WTC11 (cell line): Measurements from ENCODE around the gene ADAMTS2. TPM values are rescaled to one million over a fixed set of nuclear protein-coding genes. Genes with fewer than 3 reads are reported as not detected.
A peak's percentile ranks its signal among the peaks of the same experiment; 100 is the strongest.

Experiments
- ATAC-seq: fragments of 200-7000 bp; cut with Tn5 transposase; 2 replicates; pipeline ENCODE4 v1.10.0; 2021; ENCODE audit warnings: mild to moderate bottlenecking, moderate library complexity
- CTCF ChIA-PET: fragments of 300-600 bp; sonication (Branson Sonifier 250); formaldehyde crosslinking; loops from one replicate; lab custom pipeline; 2021; ENCODE audit warnings: antibody characterized with exemption; lab: Charles Lee
- POLR2A ChIA-PET: fragments of 350-600 bp; sonication (Branson Sonifier 250); formaldehyde crosslinking; loops from one replicate; lab custom pipeline; 2021; ENCODE audit warnings: antibody characterized with exemption; lab: Charles Lee
- DNase-seq: peaks from one replicate; pipeline ENCODE4 v3.0.0; 2021; ENCODE audit warnings: low spot score
- H3K27ac Mint-ChIP-seq: 2 replicates; pipeline ENCODE4 v1.8.0; 2021; ENCODE audit warnings: mixed read lengths
- H3K27me3 Mint-ChIP-seq: 2 replicates; pipeline ENCODE4 v1.8.0; 2021; ENCODE audit warnings: low read depth, mild to moderate bottlenecking, moderate library complexity, mixed read lengths
- H3K36me3 Mint-ChIP-seq: 2 replicates; pipeline ENCODE4 v1.8.0; 2021; ENCODE audit warnings: mixed read lengths
- H3K4me1 Mint-ChIP-seq: 2 replicates; pipeline ENCODE4 v1.8.0; 2022; ENCODE audit warnings: mixed read lengths
- H3K4me3 Mint-ChIP-seq: 2 replicates; pipeline ENCODE4 v1.8.0; 2021; ENCODE audit warnings: mild to moderate bottlenecking, moderate library complexity, mixed read lengths
- H3K9me3 Mint-ChIP-seq: 2 replicates; pipeline ENCODE4 v1.8.0; 2021; ENCODE audit warnings: mixed read lengths
- GTF2I ChIP-seq: fragments of 250-450 bp; sonication (Bioruptor Pico); conservative IDR thresholded peaks from 2 replicates; pipeline ENCODE4 v1.4.0; 2021; ENCODE audit warnings: mild to moderate bottlenecking
- HMGA2 ChIP-seq: fragments of 250-450 bp; sonication (Bioruptor Pico); IDR thresholded peaks from 2 replicates; pipeline ENCODE4 v1.4.0; 2021; ENCODE audit warnings: mild to moderate bottlenecking, moderate library complexity
- IRF2 ChIP-seq: sonication (generic); formaldehyde crosslinking; IDR thresholded peaks from 2 replicates; pipeline ENCODE4 v1.8.0; 2022; ENCODE audit warnings: low read depth, missing genetic modification reagents, borderline replicate concordance
- JUN ChIP-seq: sonication (generic); formaldehyde crosslinking; IDR thresholded peaks from 2 replicates; pipeline ENCODE4 v1.8.0; 2023; ENCODE audit warnings: mild to moderate bottlenecking, missing genetic modification reagents
- MYBL2 ChIP-seq: sonication (generic); formaldehyde crosslinking; IDR thresholded peaks from 2 replicates; pipeline ENCODE4 v1.8.1; 2023; ENCODE audit warnings: mild to moderate bottlenecking, moderate library complexity, missing genetic modification reagents
- NFE2L1 ChIP-seq: sonication (generic); formaldehyde crosslinking; IDR thresholded peaks from 2 replicates; pipeline ENCODE4 v1.8.1; 2023; ENCODE audit warnings: missing genetic modification reagents
- RORB ChIP-seq: fragments of 250-450 bp; sonication (Bioruptor Pico); IDR thresholded peaks from 2 replicates; pipeline ENCODE4 v1.9.0; 2021; ENCODE audit warnings: mild to moderate bottlenecking
- TP53 ChIP-seq: sonication (generic); formaldehyde crosslinking; IDR thresholded peaks from 2 replicates; pipeline ENCODE4 v1.8.1; 2023; ENCODE audit warnings: mild to moderate bottlenecking, missing genetic modification reagents
- ZNF121 ChIP-seq: sonication (generic); formaldehyde crosslinking; IDR thresholded peaks from 2 replicates; pipeline ENCODE4 v1.8.0; 2023; ENCODE audit warnings: missing genetic modification reagents
- ZNF317 ChIP-seq: sonication (generic); formaldehyde crosslinking; IDR thresholded peaks from 2 replicates; pipeline ENCODE4 v1.8.1; 2023; ENCODE audit warnings: low read depth, mild to moderate bottlenecking, moderate library complexity, missing genetic modification reagents, borderline replicate concordance
- ZNF396 ChIP-seq: fragments of 250-450 bp; sonication (Bioruptor Pico); IDR thresholded peaks from 2 replicates; pipeline ENCODE4 v1.8.0; 2021; ENCODE audit warnings: mild to moderate bottlenecking, moderate library complexity, borderline replicate concordance
- ZNF423 ChIP-seq: fragments of 250-450 bp; sonication (Bioruptor Pico); IDR thresholded peaks from 2 replicates; pipeline ENCODE4 v2.1.2; 2022; ENCODE audit warnings: mild to moderate bottlenecking, moderate library complexity
- total RNA-seq: library from RNA; stranded (reverse); gene quantifications from 3 replicates; pipeline ENCODE4 v1.2.3, GENCODE V29; 2021
- TF ChIP-seq, protein P1 (sequence below): sonication (generic); formaldehyde crosslinking; IDR thresholded peaks from 2 replicates; pipeline ENCODE4 v1.8.0; 2023; ENCODE audit warnings: mild to moderate bottlenecking, missing genetic modification reagents
- TF ChIP-seq, protein P2 (sequence below): sonication (generic); formaldehyde crosslinking; IDR thresholded peaks from 2 replicates; pipeline ENCODE4 v1.8.1; 2023; ENCODE audit warnings: mild to moderate bottlenecking, missing genetic modification reagents
- TF ChIP-seq, protein P3 (sequence below): sonication (generic); formaldehyde crosslinking; IDR thresholded peaks from 2 replicates; pipeline ENCODE4 v1.8.1; 2023; ENCODE audit warnings: mild to moderate bottlenecking, missing genetic modification reagents, moderate library complexity
- TF ChIP-seq, protein P4 (sequence below): fragments of 250-450 bp; sonication (Bioruptor Pico); IDR thresholded peaks from 2 replicates; pipeline ENCODE4 v1.9.0; 2021; ENCODE audit warnings: mild to moderate bottlenecking
- TF ChIP-seq, protein P5 (sequence below): sonication (generic); formaldehyde crosslinking; IDR thresholded peaks from 2 replicates; pipeline ENCODE4 v1.8.0; 2022; ENCODE audit warnings: missing genetic modification reagents

The ADAMTS2 gene
- total RNA-seq, 1 experiment from 2014 or later = 11.2 TPM

DNA sequence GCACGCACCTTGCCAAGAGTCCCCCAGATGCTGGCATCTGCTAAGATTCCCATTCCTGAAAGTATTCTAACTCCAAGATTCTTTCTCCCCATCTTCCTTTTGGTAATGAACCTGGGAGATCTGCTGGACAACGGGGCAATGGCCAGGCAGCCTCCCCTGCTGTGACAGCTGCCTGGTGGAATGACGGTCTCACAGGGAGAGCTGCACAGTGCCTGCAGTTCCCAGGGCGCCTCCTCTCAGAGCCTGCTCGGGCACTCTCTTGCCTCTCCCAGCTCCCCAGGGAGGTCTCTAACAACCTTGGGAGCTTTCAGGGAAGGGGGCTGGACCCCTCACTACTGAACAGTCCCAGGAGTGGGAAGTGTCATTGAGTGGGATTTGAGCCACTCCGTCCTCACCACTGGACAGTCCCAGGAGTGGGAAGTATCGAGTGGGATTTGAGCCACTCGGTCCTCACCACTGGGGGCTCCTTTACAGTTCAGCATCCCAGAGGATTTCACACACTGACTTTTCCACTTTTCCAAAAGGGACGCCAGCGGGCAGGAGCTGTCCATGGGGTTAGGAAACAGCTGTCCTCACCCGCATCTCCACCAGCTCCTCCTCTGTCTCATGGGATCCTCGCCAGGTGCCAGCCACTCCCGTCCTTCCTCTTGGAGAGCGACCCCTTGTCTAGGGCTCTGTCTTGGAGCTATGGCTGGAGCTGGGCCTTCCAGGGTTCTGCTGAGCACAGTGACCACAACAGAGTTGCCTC lies 65.7 kb downstream of the ADAMTS2 start:
- H3K27me3 Mint-ChIP-seq = no peaks in the 10 kb centered on the region
- no peak overlapping the region for H3K4me3 Mint-ChIP-seq
- ATAC-seq (no peak), DNase-seq (no peak)
- ChIA-PET CTCF (interaction anchor here (1.0 to 1.5 kb wide), 4 partner anchors 13 to 35 kb away, joined by 3 to 4 read pairs (median 4); no protein-coding TSS in a partner anchor), POLR2A (no interaction called here)
- TF ChIP-seq JUN (CRISPR knock-in tag) (no peak), RORB (CRISPR knock-in tag) (no peak), HMGA2 (CRISPR knock-in tag) (no peak), ZNF121 (CRISPR knock-in tag) (no peak), ZNF317 (CRISPR knock-in tag) (no peak), TP53 (CRISPR knock-in tag) (no peak), ZNF396 (CRISPR knock-in tag) (no peak)
- TF ChIP-seq, protein P1, sequence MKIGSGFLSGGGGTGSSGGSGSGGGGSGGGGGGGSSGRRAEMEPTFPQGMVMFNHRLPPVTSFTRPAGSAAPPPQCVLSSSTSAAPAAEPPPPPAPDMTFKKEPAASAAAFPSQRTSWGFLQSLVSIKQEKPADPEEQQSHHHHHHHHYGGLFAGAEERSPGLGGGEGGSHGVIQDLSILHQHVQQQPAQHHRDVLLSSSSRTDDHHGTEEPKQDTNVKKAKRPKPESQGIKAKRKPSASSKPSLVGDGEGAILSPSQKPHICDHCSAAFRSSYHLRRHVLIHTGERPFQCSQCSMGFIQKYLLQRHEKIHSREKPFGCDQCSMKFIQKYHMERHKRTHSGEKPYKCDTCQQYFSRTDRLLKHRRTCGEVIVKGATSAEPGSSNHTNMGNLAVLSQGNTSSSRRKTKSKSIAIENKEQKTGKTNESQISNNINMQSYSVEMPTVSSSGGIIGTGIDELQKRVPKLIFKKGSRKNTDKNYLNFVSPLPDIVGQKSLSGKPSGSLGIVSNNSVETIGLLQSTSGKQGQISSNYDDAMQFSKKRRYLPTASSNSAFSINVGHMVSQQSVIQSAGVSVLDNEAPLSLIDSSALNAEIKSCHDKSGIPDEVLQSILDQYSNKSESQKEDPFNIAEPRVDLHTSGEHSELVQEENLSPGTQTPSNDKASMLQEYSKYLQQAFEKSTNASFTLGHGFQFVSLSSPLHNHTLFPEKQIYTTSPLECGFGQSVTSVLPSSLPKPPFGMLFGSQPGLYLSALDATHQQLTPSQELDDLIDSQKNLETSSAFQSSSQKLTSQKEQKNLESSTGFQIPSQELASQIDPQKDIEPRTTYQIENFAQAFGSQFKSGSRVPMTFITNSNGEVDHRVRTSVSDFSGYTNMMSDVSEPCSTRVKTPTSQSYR (CRISPR knock-in tag) = no peak
- TF ChIP-seq, protein P2, sequence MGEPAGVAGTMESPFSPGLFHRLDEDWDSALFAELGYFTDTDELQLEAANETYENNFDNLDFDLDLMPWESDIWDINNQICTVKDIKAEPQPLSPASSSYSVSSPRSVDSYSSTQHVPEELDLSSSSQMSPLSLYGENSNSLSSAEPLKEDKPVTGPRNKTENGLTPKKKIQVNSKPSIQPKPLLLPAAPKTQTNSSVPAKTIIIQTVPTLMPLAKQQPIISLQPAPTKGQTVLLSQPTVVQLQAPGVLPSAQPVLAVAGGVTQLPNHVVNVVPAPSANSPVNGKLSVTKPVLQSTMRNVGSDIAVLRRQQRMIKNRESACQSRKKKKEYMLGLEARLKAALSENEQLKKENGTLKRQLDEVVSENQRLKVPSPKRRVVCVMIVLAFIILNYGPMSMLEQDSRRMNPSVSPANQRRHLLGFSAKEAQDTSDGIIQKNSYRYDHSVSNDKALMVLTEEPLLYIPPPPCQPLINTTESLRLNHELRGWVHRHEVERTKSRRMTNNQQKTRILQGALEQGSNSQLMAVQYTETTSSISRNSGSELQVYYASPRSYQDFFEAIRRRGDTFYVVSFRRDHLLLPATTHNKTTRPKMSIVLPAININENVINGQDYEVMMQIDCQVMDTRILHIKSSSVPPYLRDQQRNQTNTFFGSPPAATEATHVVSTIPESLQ (CRISPR knock-in tag) = no peak
- TF ChIP-seq, protein P3, sequence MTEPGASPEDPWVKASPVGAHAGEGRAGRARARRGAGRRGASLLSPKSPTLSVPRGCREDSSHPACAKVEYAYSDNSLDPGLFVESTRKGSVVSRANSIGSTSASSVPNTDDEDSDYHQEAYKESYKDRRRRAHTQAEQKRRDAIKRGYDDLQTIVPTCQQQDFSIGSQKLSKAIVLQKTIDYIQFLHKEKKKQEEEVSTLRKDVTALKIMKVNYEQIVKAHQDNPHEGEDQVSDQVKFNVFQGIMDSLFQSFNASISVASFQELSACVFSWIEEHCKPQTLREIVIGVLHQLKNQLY (CRISPR knock-in tag) = no peak
- 0 out of 2 replicates have a peak overlapping the region, but pooled peaks have one; percentile 79 for H3K27ac Mint-ChIP-seq
- peaks cover 8% of the 10 kb centered on the region for H3K9me3 Mint-ChIP-seq
- 0 out of 2 replicates have a peak, but pooled peaks cover 8% of the 10 kb centered on the region for H3K4me1 Mint-ChIP-seq
- no peaks in the 10 kb centered on the region for H3K36me3 Mint-ChIP-seq

DNA sequence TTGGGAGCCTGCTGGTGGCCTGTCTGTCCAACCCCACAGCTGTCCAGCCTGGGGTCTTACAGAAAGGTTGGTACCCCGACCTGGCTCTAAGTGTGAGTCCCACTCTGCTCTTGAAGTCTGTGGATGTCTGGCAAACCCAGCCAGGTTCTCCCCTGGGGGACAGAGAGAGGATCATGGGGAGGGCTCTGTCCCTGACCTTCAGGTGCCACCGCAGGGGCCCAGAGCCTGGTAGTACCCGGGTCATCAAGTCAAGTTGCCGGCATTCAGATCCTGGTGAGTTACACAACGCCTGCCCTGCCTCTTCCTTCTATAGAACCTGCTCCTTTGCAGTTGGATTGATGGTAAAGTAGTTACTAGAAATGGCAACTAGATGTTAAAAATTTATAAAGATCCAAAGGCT lies 66.7 kb downstream of the ADAMTS2 start:
- ATAC-seq = peak; percentile 24; the same call in 1 of the 2 replicates
- no peaks in the 10 kb centered on the region for H3K36me3 Mint-ChIP-seq
- no peak for DNase-seq
- ChIA-PET CTCF (interaction anchor here (0.6 to 1.5 kb wide), 3 partner anchors 12 to 394 kb away, joined by 3 to 5 read pairs (median 4); no protein-coding TSS in a partner anchor), POLR2A (no interaction called here)
- TF ChIP-seq, protein P4, sequence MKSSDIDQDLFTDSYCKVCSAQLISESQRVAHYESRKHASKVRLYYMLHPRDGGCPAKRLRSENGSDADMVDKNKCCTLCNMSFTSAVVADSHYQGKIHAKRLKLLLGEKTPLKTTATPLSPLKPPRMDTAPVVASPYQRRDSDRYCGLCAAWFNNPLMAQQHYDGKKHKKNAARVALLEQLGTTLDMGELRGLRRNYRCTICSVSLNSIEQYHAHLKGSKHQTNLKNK (CRISPR knock-in tag) = no peak
- peak; percentile 66 for TF ChIP-seq ZNF423 (CRISPR knock-in tag)
- no peak for TF ChIP-seq IRF2 (CRISPR knock-in tag)
- no peak for TF ChIP-seq GTF2I (CRISPR knock-in tag)
- TF ChIP-seq ZNF317 (CRISPR knock-in tag) = no peak
- H3K27me3 Mint-ChIP-seq = no peaks in the 10 kb centered on the region
- H3K9me3 Mint-ChIP-seq = peaks cover 8% of the 10 kb centered on the region
- peak overlapping the region; percentile 24 for H3K27ac Mint-ChIP-seq
- 0 out of 2 replicates have a peak, but pooled peaks cover 8% of the 10 kb centered on the region for H3K4me1 Mint-ChIP-seq
- no peak overlapping the region for H3K4me3 Mint-ChIP-seq

DNA sequence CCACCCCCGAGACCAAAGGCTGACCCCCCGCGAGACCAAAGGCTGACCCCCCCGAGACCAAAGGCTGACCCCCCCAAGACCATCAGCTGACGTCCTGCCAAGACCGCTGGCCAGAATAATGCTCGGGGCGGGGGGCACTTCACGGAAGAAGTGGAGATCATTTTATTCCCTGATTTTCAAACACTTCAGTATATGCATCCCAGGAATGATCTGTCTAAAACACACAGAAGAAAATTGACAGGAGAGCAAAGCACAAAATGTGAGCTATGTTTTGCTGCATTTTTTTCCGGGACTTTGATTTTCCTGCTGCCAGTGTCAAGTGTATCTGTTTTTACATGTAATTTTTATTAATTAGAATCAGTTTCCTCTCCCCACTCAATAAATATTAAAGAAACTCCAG lies 67.1 kb downstream of the ADAMTS2 start:
- 0 out of 2 replicates have a peak, but pooled peaks cover 8% of the 10 kb centered on the region for H3K4me1 Mint-ChIP-seq
- ATAC-seq (no peak), DNase-seq (no peak)
- no peaks in the 10 kb centered on the region for H3K36me3 Mint-ChIP-seq
- ChIA-PET POLR2A (no interaction called here), CTCF (interaction anchor here (0.6 to 1.5 kb wide), 3 partner anchors 12 to 394 kb away, joined by 3 to 5 read pairs (median 4); no protein-coding TSS in a partner anchor)
- H3K4me3 Mint-ChIP-seq = no peak overlapping the region
- H3K27ac Mint-ChIP-seq = 0 out of 2 replicates have a peak overlapping the region, but pooled peaks have one; percentile 24
- no peaks in the 10 kb centered on the region for H3K27me3 Mint-ChIP-seq
- H3K9me3 Mint-ChIP-seq = peaks cover 8% of the 10 kb centered on the region
- TF ChIP-seq, protein P1 (CRISPR knock-in tag) = no peak
- TF ChIP-seq NFE2L1 (CRISPR knock-in tag) = no peak
- TF ChIP-seq, protein P5, sequence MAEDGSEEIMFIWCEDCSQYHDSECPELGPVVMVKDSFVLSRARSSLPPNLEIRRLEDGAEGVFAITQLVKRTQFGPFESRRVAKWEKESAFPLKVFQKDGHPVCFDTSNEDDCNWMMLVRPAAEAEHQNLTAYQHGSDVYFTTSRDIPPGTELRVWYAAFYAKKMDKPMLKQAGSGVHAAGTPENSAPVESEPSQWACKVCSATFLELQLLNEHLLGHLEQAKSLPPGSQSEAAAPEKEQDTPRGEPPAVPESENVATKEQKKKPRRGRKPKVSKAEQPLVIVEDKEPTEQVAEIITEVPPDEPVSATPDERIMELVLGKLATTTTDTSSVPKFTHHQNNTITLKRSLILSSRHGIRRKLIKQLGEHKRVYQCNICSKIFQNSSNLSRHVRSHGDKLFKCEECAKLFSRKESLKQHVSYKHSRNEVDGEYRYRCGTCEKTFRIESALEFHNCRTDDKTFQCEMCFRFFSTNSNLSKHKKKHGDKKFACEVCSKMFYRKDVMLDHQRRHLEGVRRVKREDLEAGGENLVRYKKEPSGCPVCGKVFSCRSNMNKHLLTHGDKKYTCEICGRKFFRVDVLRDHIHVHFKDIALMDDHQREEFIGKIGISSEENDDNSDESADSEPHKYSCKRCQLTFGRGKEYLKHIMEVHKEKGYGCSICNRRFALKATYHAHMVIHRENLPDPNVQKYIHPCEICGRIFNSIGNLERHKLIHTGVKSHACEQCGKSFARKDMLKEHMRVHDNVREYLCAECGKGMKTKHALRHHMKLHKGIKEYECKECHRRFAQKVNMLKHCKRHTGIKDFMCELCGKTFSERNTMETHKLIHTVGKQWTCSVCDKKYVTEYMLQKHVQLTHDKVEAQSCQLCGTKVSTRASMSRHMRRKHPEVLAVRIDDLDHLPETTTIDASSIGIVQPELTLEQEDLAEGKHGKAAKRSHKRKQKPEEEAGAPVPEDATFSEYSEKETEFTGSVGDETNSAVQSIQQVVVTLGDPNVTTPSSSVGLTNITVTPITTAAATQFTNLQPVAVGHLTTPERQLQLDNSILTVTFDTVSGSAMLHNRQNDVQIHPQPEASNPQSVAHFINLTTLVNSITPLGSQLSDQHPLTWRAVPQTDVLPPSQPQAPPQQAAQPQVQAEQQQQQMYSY (CRISPR knock-in tag) = no peak
- TF ChIP-seq MYBL2 (CRISPR knock-in tag) = no peak
- TF ChIP-seq ZNF317 (CRISPR knock-in tag) = no peak
